ENCODE results near the gene ZNF652.

The ZNF652 gene

DNA sequence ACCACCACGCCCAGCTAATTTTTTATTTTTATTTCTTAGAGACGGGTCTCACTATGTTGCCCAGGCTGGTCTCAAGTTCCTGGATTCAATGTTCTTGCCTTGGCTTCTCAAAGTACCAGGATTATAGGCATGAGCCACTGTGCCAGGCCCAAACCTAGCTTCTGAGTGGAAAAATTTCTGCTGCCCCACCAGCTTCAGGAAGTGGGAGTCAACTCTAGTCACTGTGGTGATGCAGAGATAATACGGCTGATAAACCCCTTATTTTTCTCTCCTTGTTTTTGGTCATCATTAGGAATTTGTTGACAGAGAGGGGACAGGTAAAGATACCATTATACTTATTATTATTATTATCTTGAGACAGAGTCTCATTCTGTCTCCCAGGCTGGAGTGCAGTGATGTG is 103.7 kb downstream of the ZNF652 start:
- DNase-seq: no peak

- DNase-seq: no peak
These were observed 106.9 kb downstream of the ZNF652 start for GRCh38 chr17:49255125-49255524.

- DNase-seq: no peak
These were observed 108.0 kb downstream of the ZNF652 start for GRCh38 chr17:49254066-49254465.

DNA sequence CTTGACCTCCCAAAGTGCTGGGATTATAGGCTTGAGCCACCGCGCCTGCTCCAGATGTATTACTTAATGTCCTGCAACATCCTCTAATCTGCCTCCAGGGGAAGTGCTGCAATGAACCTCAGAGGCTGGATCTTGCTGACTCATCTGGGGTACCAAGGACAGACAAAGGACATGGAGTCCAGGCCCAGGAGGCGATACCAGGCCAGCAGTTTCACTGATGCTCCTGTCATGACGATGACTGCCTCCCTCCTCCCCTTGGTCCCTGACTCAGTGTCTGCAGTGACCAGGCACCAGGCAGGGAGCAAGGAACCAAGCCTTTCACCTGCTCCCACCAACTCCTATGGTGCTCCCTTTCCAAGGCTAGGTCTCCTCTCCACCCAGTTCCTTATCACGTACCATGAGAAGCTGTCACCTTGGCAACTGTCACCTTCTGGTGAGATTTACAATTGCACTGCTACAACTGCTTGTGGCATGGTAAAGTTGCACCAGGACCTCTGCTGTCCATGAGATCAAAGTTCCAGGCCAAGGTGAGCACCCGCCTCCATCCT is 109.8 kb downstream of the ZNF652 start:
- DNase-seq: no peak

- DNase-seq: no peak
These were observed 112.0 kb downstream of the ZNF652 start for GRCh38 chr17:49249890-49250522.

GRCh38 chr17:49249292-49249794 is 112.7 kb downstream of the ZNF652 start:
- DNase-seq: no peak

- DNase-seq: no peak
These were observed 114.1 kb downstream of the ZNF652 start for GRCh38 chr17:49247944-49248343.

GRCh38 chr17:49244839-49245238 is 117.2 kb downstream of the ZNF652 start:
- DNase-seq: no peak

Data from activated T-cell treated with anti-CD3 and anti-CD28 coated beads for 4 hours (primary cell).